K562 (cell line): ENCODE data around the gene DCP2. TPM values are rescaled to one million over a fixed set of nuclear protein-coding genes. Genes with fewer than 3 reads are reported as not detected.

Source experiments
- ARID1B ChIP-seq: fragments of 450-650 bp; IDR thresholded peaks from 2 replicates; pipeline ENCODE4 v1.6.1; 2016; ENCODE audit warnings: antibody characterized with exemption, mild to moderate bottlenecking, inconsistent platforms
- ATF3 ChIP-seq, 2 experiments: fragments of 450-650 bp in 1 of 2; sonication (generic) in 1 of 2; formaldehyde crosslinking in 1 of 2; IDR thresholded peaks in 1 of 2; conservative IDR thresholded peaks in 1 of 2; 2 replicates each; pipeline versions ENCODE4 v1.6.1 to v1.8.1; 2016 to 2023; ENCODE audit warnings: mild to moderate bottlenecking in 2 of 2, moderate library complexity in 2 of 2, inconsistent platforms in 1 of 2, missing genetic modification reagents in 1 of 2
- FUS ChIP-seq: fragments of 200-400 bp; formaldehyde crosslinking; optimal IDR thresholded peaks from 2 replicates; pipeline ENCODE3; 2017; ENCODE audit warnings: low read depth, low read length
- GMEB1 ChIP-seq: fragments of 250-450 bp; sonication (Bioruptor Pico); IDR thresholded peaks from 2 replicates; pipeline ENCODE4 v1.4.0; 2020; ENCODE audit warnings: mild to moderate bottlenecking
- HINFP ChIP-seq: fragments of 450-650 bp; conservative IDR thresholded peaks from 2 replicates; pipeline ENCODE4 v1.6.1; 2016; ENCODE audit warnings: missing genetic modification characterization, low read depth, mild to moderate bottlenecking, control low read depth, missing compliant biosample characterization
- HLTF ChIP-seq: fragments of 450-650 bp; IDR thresholded peaks from 2 replicates; pipeline ENCODE4 v1.6.1; 2016
- HNRNPUL1 ChIP-seq: fragments of 200-400 bp; formaldehyde crosslinking; IDR thresholded peaks from 2 replicates; pipeline ENCODE4 v1.6.1; 2017; ENCODE audit warnings: low read length
- MBD2 ChIP-seq: sonication (generic); IDR thresholded peaks from 2 replicates; pipeline ENCODE4 v1.6.1; 2016; ENCODE audit warnings: low read depth, borderline replicate concordance
- MCM5 ChIP-seq: fragments of 450-650 bp; IDR thresholded peaks from 2 replicates; pipeline ENCODE4 v1.6.1; 2016; ENCODE audit warnings: low read depth
- MYBL2 ChIP-seq, 2 experiments: fragments of 450-650 bp in 1 of 2; sonication (generic) in 1 of 2; formaldehyde crosslinking in 1 of 2; IDR thresholded peaks; 2 replicates each; pipeline versions ENCODE4 v1.6.1 to v1.8.1; 2017 to 2022; ENCODE audit warnings: borderline replicate concordance in 1 of 2, inconsistent platforms in 1 of 2, low read depth in 1 of 2, mild to moderate bottlenecking in 1 of 2, missing genetic modification reagents in 1 of 2, moderate library complexity in 1 of 2
- ZBTB26 ChIP-seq: fragments of 450-650 bp; formaldehyde crosslinking; IDR thresholded peaks from 2 replicates; pipeline ENCODE4 v1.4.0; 2022; ENCODE audit warnings: missing genetic modification characterization
- ZBTB43 ChIP-seq: sonication (generic); formaldehyde crosslinking; IDR thresholded peaks from 2 replicates; pipeline ENCODE4 v1.8.0; 2023; ENCODE audit warnings: mild to moderate bottlenecking, missing genetic modification reagents
- ZFP1 ChIP-seq: fragments of 450-650 bp; formaldehyde crosslinking; IDR thresholded peaks from 2 replicates; pipeline ENCODE4 v1.4.0; 2020; ENCODE audit warnings: mild to moderate bottlenecking, mixed read lengths
- ZHX1 ChIP-seq: fragments of 150-350 bp; conservative IDR thresholded peaks from 2 replicates; pipeline ENCODE4 v1.6.1; 2014; ENCODE audit warnings: low read length
- ZNF146 ChIP-seq: IDR thresholded peaks from one replicate; pipeline ENCODE4 v1.6.1; 2018; ENCODE audit warnings: missing compliant biosample characterization; ENCODE audit not compliant: unreplicated experiment
- ZNF184 ChIP-seq: sonication (generic); formaldehyde crosslinking; IDR thresholded peaks from 2 replicates; pipeline ENCODE4 v1.5.0; 2020; ENCODE audit warnings: missing genetic modification reagents
- ZNF445 ChIP-seq: fragments of 250-450 bp; sonication (Bioruptor Pico); IDR thresholded peaks from 2 replicates; pipeline ENCODE4 v1.4.0; 2020; ENCODE audit warnings: low read depth, mild to moderate bottlenecking, moderate library complexity
- ZNF785 ChIP-seq: fragments of 250-450 bp; sonication (Bioruptor Pico); IDR thresholded peaks from 2 replicates; pipeline ENCODE4 v1.4.0; 2020; ENCODE audit warnings: mild to moderate bottlenecking
- polyA plus RNA-seq, 8 experiments: library from polyadenylated mRNA; depleted of rRNA in 4 of 8; stranded (reverse) in 5 of 8; unstranded in 3 of 8; fragments of >200 nt; fragmentation: Nextera tagmentation in 2 of 8; fragmentation: Illumina TruSeq in 1 of 8; extraction: Ambion mirVana in 2 of 8; extraction: Trizol in 1 of 8; gene quantifications; 2 replicates each; pipeline versions ENCODE4 v1.2.1 to v1.2.3, GENCODE V29; 2011 to 2014; ENCODE audit warnings: inconsistent platforms in 1 of 8, missing spikeins in 1 of 8
- total RNA-seq, 7 experiments: library from RNA; depleted of rRNA in 6 of 7; stranded (reverse); fragments of >200 nt in 6 of 7; fragmentation: Illumina TruSeq in 2 of 7; extraction: Trizol in 2 of 7; gene quantifications; 2 replicates each; pipeline versions ENCODE4 v1.2.1 to v1.2.3, GENCODE V29; 2011 to 2021; ENCODE audit warnings: low replicate concordance in 1 of 7

Gene DCP2
- total and polyA plus RNA-seq, 9 of the 15 experiments (the other 6 are each of a cell fraction or from before 2014, with no cell fraction given): 25.9 to 109 (median 46.7) TPM

GRCh38 chr5:113042491-113043243 lies 66.1 kb downstream of the DCP2 start (continued):
- TF ChIP-seq ARID1B (peak; percentile 98), ZBTB43 (CRISPR knock-in tag) (no peak), FUS (no peak), HLTF (no peak), ZBTB26 (no peak), MBD2 (peak; percentile 54; the same call in 1 of the 2 replicates), ZNF184 (CRISPR knock-in tag) (no peak), ATF3 (IDR thresholded peaks at IDR 0.05) (peak; percentile 63; the same call in 1 of the 2 replicates), ATF3 (CRISPR knock-in tag; conservative IDR thresholded peaks at IDR 0.05) (no peak), ZNF146 (CRISPR knock-in tag) (no peak), ZHX1 (no peak), ZFP1 (CRISPR knock-in tag) (no peak), GMEB1 (CRISPR knock-in tag) (no peak), MYBL2 (IDR thresholded peaks at IDR 0.05; ENCODE audit: low read depth) (no peak), MYBL2 (CRISPR knock-in tag; IDR thresholded peaks at IDR 0.05; ENCODE audit: borderline replicate concordance) (no peak), HINFP (tag) (no peak), MCM5 (no peak), HNRNPUL1 (no peak), ZNF445 (CRISPR knock-in tag) (no peak), ZNF785 (no peak)
